ENCODE results near the gene TACO1. TPM values are rescaled to one million over a fixed set of nuclear protein-coding genes. Genes with fewer than 3 reads are reported as not detected.

Gene TACO1
- total and polyA plus RNA-seq, 2 of the 4 experiments (the other 2 are of a cell fraction): 6.5 to 28.8 TPM

- CTCF ChIA-PET: no interaction called here
- no TSS peak for BruUV-seq (replicated peaks)
- in situ Hi-C loops (cut with MboI; ENCODE audit: low sequenced_read_pairs): no loop called here
- Histone ChIP-seq H3K27me3 (ENCODE audit: control insufficient read depth, insufficient read depth, low read length) (no peaks in the 10 kb centered on the region), H3K4me1 (ENCODE audit: control insufficient read depth, insufficient read depth, low read length) (peaks cover 8% of the 10 kb centered on the region), H3K4me3 (ENCODE audit: insufficient read depth, low read depth, low read length) (no peak overlapping the region), H3K9me1 (ENCODE audit: insufficient read depth, low read length) (0 out of 2 replicates have a peak, but pooled peaks cover 3% of the 10 kb centered on the region), H3K27ac (ENCODE audit: insufficient read depth, low read length) (no peak overlapping the region), H3K4me2 (ENCODE audit: low read depth, low read length) (no peak overlapping the region), H3K36me3 (ENCODE audit: control insufficient read depth, insufficient read depth, low read length) (peaks cover 7% of the 10 kb centered on the region; the same call in 1 of the 2 replicates), H3K18ac (ENCODE audit: low read depth, low read length) (no peak overlapping the region), H2BK20ac (ENCODE audit: low read depth, low read length) (no peak overlapping the region), H2BK5ac (ENCODE audit: low read depth, low read length, poor library complexity, severe bottlenecking) (no peak overlapping the region), H2AFZ (replicated peaks; ENCODE audit: low read length, poor library complexity) (no peak overlapping the region), H2BK15ac (ENCODE audit: low read depth, low read length) (no peak overlapping the region), H3K4ac (ENCODE audit: low read depth, low read length) (no peak overlapping the region), H4K91ac (ENCODE audit: insufficient read depth, low read depth, low read length) (no peak overlapping the region), H3K9ac (ENCODE audit: low read depth, low read length) (no peak overlapping the region), H2AK5ac (ENCODE audit: low read depth, low read length) (no peak overlapping the region), H3K23ac (ENCODE audit: low read depth, low read length) (no peak overlapping the region), H3K56ac (ENCODE audit: extremely low read depth, insufficient read depth, low read length) (no peak overlapping the region), H2BK120ac (ENCODE audit: low read depth, low read length) (no peak overlapping the region), H4K20me1 (ENCODE audit: insufficient read depth, low read length) (no peaks in the 10 kb centered on the region), H4K5ac (ENCODE audit: low read depth, low read length) (no peak overlapping the region), H3K79me1 (ENCODE audit: low read depth in 1 of 2, low read length in 2 of 2) (peaks cover 9 to 32% of the 10 kb centered on the region in 2 experiments; a peak in 2 of 4 replicates), H3K14ac (replicated peaks; ENCODE audit: low read depth, low read length) (no peak overlapping the region), H2AK9ac (replicated peaks; ENCODE audit: low read depth, low read length, poor library complexity) (no peak overlapping the region), H4K8ac (ENCODE audit: low read depth in 2 of 2, low read length in 2 of 2) (no peak overlapping the region), H3K9me3 (ENCODE audit: control insufficient read depth, insufficient read depth, low read length) (no peaks in the 10 kb centered on the region)
- no peak for DNase-seq
- POLR2A ChIA-PET (ENCODE audit: unreplicated experiment): no interaction called here
- no peak for ATAC-seq (ENCODE audit: low read depth)
- dilution Hi-C loops (cut with HindIII; ENCODE audit: low sequenced_read_pairs, unreplicated experiment): no loop called here
- TF ChIP-seq MAFK (IDR thresholded peaks at IDR 0.05; ENCODE audit: low read depth, low read length) (no peak), POLR2A (IDR thresholded peaks at IDR 0.05; ENCODE audit: low read depth, low read length) (no peak), NFE2L2 (IDR thresholded peaks at IDR 0.05; ENCODE audit: low read depth, low read length) (no peak), CEBPB (IDR thresholded peaks at IDR 0.05; ENCODE audit: low read depth, low read length) (no peak), CTCF (conservative IDR thresholded peaks at IDR 0.05; ENCODE audit: low read depth, low read length) (no peak), SMC3 (IDR thresholded peaks at IDR 0.05; ENCODE audit: low read depth, low read length) (no peak), MAZ (IDR thresholded peaks at IDR 0.05; ENCODE audit: borderline replicate concordance, low read depth, low read length) (no peak), FOS (IDR thresholded peaks at IDR 0.05; ENCODE audit: low read depth, low read length) (no peak), USF2 (IDR thresholded peaks at IDR 0.05; ENCODE audit: low read depth, low read length) (no peak), RAD21 (IDR thresholded peaks at IDR 0.05; ENCODE audit: low read length) (no peak), MXI1 (IDR thresholded peaks at IDR 0.05; ENCODE audit: borderline replicate concordance, low read depth, low read length) (no peak), BHLHE40 (IDR thresholded peaks at IDR 0.05; ENCODE audit: low read depth, low read length) (no peak), CHD1 (IDR thresholded peaks at IDR 0.05; ENCODE audit: low read depth, low read length) (no peak), ELK1 (IDR thresholded peaks at IDR 0.05; ENCODE audit: borderline replicate concordance, low read depth, low read length) (no peak), RFX5 (IDR thresholded peaks at IDR 0.05; ENCODE audit: low read depth, low read length) (no peak), RCOR1 (IDR thresholded peaks at IDR 0.05; ENCODE audit: insufficient replicate concordance, low read length) (no peak)
- intact Hi-C loops (cut with micrococcal nuclease): no loop called here
- WGBS, 2 experiments (ENCODE audit: extremely low coverage in 2 of 2, insufficient read length in 1 of 2): no CpG with 5 or more reads among the region's 2 CpGs
These were observed 2.4 kb upstream of the TACO1 start for GRCh38 chr17:63598281-63598680.
